Hepatocyte (in vitro differentiated cells): Measurements from ENCODE around the gene LHX3. TPM values are rescaled to one million over a fixed set of nuclear protein-coding genes. Genes with fewer than 3 reads are reported as not detected.

Source experiments
- DNase-seq: peaks from one replicate; pipeline ENCODE4 v3.0.0-alpha.2; 2016; ENCODE audit warnings: low spot score
- H2AFZ ChIP-seq: fragments of 200-600 bp; sonication (generic); 2 replicates; pipeline ENCODE4 v1.6.0; 2016; ENCODE audit warnings: antibody characterized with exemption, mild to moderate bottlenecking
- H3K27ac ChIP-seq: fragments of 200-600 bp; sonication (generic); 2 replicates; pipeline ENCODE4 v1.5.1; 2016; ENCODE audit warnings: mild to moderate bottlenecking
- H3K27me3 ChIP-seq: fragments of 200-600 bp; sonication (generic); 2 replicates; pipeline ENCODE4 v1.6.1; 2016
- H3K36me3 ChIP-seq: fragments of 200-600 bp; sonication (generic); replicated peaks from 2 replicates; pipeline ENCODE4 v1.5.1; 2016; ENCODE audit warnings: low read depth; ENCODE audit not compliant: insufficient read depth
- H3K4me1 ChIP-seq: fragments of 200-600 bp; sonication (generic); 2 replicates; pipeline ENCODE4 v1.5.1; 2016; ENCODE audit warnings: mild to moderate bottlenecking, moderate library complexity; ENCODE audit not compliant: insufficient read depth
- H3K4me2 ChIP-seq: fragments of 200-600 bp; sonication (generic); 2 replicates; pipeline ENCODE4 v1.6.0; 2016
- H3K4me3 ChIP-seq: fragments of 200-600 bp; sonication (generic); 2 replicates; pipeline ENCODE4 v1.5.1; 2016; ENCODE audit warnings: mild to moderate bottlenecking
- H3K79me2 ChIP-seq: fragments of 200-600 bp; sonication (generic); 2 replicates; pipeline ENCODE4 v1.6.0; 2017; ENCODE audit warnings: mild to moderate bottlenecking
- H3K9me2 ChIP-seq: fragments of 200-600 bp; sonication (generic); replicated peaks from 2 replicates; pipeline ENCODE4 v1.6.0; 2017; ENCODE audit warnings: mild to moderate bottlenecking; ENCODE audit not compliant: insufficient read depth
- H3K9me3 ChIP-seq: fragments of 200-600 bp; sonication (generic); 2 replicates; pipeline ENCODE4 v1.5.1; 2016; ENCODE audit warnings: low read depth, mild to moderate bottlenecking
- H4K20me1 ChIP-seq: fragments of 200-600 bp; sonication (generic); 2 replicates; pipeline ENCODE4 v1.6.0; 2016; ENCODE audit warnings: mild to moderate bottlenecking; ENCODE audit not compliant: insufficient read depth, poor library complexity, severe bottlenecking
- CTCF ChIP-seq: fragments of 200-600 bp; sonication (generic); IDR thresholded peaks from 2 replicates; pipeline ENCODE4 v1.5.1; 2016; ENCODE audit warnings: antibody characterized with exemption, mild to moderate bottlenecking; ENCODE audit not compliant: poor library complexity
- EZH2 ChIP-seq: fragments of 200-600 bp; sonication (generic); IDR thresholded peaks from 2 replicates; pipeline ENCODE4 v1.6.1; 2016; ENCODE audit warnings: antibody characterized with exemption, mild to moderate bottlenecking, borderline replicate concordance
- EZH2phosphoT487 ChIP-seq: fragments of 200-600 bp; sonication (generic); IDR thresholded peaks from one replicate; pipeline ENCODE4 v1.6.1; 2018; ENCODE audit warnings: antibody characterized with exemption, mild to moderate bottlenecking, low read depth, moderate library complexity; ENCODE audit not compliant: unreplicated experiment, severe bottlenecking
- WGBS: methylation state at CpG from one replicate; pipeline ENCODE4 v1.1.6; 2016; ENCODE audit warnings: low lambda C conversion rate; ENCODE audit errors: missing lambda C conversion rate; 5-methylcytosine and 5-hydroxymethylcytosine counted together
- polyA plus RNA-seq: library from polyadenylated mRNA; unstranded; fragments of >200 nt; fragmentation: Nextera tagmentation; extraction: Ambion mirVana; gene quantifications from 2 replicates; pipeline ENCODE4 v1.2.1, GENCODE V29; 2016
- total RNA-seq: library from RNA; depleted of rRNA; stranded (reverse); fragments of >200 nt; gene quantifications from 2 replicates; pipeline ENCODE4 v1.2.3, GENCODE V29; 2014

The LHX3 gene
- total and polyA plus RNA-seq, 2 experiments from 2014 or later = not detected

GRCh38 chr9:136160995-136161610, 43.8 kb downstream of the LHX3 start:
- no peaks in the 10 kb centered on the region for H3K27me3 ChIP-seq
- no peaks in the 10 kb centered on the region for H3K4me1 ChIP-seq
- H3K27ac ChIP-seq = no peak overlapping the region
- no peaks in the 10 kb centered on the region for H3K9me3 ChIP-seq
- H3K4me3 ChIP-seq = no peak overlapping the region
- no peaks in the 10 kb centered on the region for H3K9me2 ChIP-seq
- no peak for TF ChIP-seq EZH2
- no peak for TF ChIP-seq CTCF
- no peak for TF ChIP-seq EZH2phosphoT487
- no peak overlapping the region for H2AFZ ChIP-seq
- no peaks in the 10 kb centered on the region for H4K20me1 ChIP-seq
- DNase-seq = no peak
- no peaks in the 10 kb centered on the region for H3K36me3 ChIP-seq
- WGBS = 81% methylated on average over 10 of the region's 10 CpGs
- no peaks in the 10 kb centered on the region for H3K79me2 ChIP-seq
- H3K4me2 ChIP-seq = no peak overlapping the region

DNA sequence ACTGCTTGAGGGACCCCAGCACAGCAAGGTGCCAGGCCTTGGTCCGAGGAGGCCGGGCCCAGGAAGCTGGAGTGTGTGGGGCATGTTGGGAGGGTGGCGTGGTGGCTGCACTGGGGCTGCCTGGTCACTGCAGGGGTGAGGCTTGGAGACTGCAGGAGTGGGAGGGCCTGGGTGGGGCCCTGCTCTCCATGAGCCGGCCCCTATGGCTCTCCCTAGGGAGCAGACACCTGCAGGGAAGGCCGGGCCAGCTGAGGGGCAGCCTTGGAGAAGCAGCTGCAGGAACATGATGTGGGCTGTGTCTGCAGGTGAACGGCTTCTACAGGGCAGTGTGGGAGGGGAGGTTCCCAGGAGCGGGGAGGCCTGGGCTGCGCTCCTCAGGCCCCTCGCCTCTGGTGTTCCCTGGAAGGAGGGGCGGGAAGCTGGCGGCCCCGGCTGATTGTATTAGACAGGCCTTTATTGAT, 44.5 kb downstream of the LHX3 start:
- WGBS = 66% methylated on average over 9 of the region's 12 CpGs

GRCh38 chr9:136159851-136160250, 45.1 kb downstream of the LHX3 start:
- Histone ChIP-seq H3K9me2 (no peaks in the 10 kb centered on the region), H3K27ac (no peak overlapping the region), H3K9me3 (no peaks in the 10 kb centered on the region), H3K4me3 (no peak overlapping the region), H3K4me1 (no peaks in the 10 kb centered on the region), H4K20me1 (no peaks in the 10 kb centered on the region), H2AFZ (no peak overlapping the region), H3K36me3 (no peaks in the 10 kb centered on the region), H3K4me2 (no peak overlapping the region), H3K79me2 (no peaks in the 10 kb centered on the region), H3K27me3 (no peaks in the 10 kb centered on the region)
- WGBS = 88% methylated on average over 16 of the region's 16 CpGs
- DNase-seq = no peak
- no peak for TF ChIP-seq EZH2
- TF ChIP-seq EZH2phosphoT487 = no peak
- TF ChIP-seq CTCF = no peak

More for the DNA sequence above, 44.5 kb downstream of the LHX3 start:
- H3K4me2 ChIP-seq = no peak overlapping the region
- no peak overlapping the region for H3K27ac ChIP-seq
- no peaks in the 10 kb centered on the region for H3K9me3 ChIP-seq
- H3K4me1 ChIP-seq = no peaks in the 10 kb centered on the region
- no peaks in the 10 kb centered on the region for H4K20me1 ChIP-seq
- TF ChIP-seq EZH2 (no peak), CTCF (no peak), EZH2phosphoT487 (no peak)
- no peak for DNase-seq
- H3K9me2 ChIP-seq = no peaks in the 10 kb centered on the region
- H3K27me3 ChIP-seq = no peaks in the 10 kb centered on the region
- no peaks in the 10 kb centered on the region for H3K36me3 ChIP-seq
- no peak overlapping the region for H2AFZ ChIP-seq
- H3K79me2 ChIP-seq = no peaks in the 10 kb centered on the region
- H3K4me3 ChIP-seq = no peak overlapping the region
